Endometrial microvascular endothelial cells (primary cell): ENCODE measurements around the gene RDM1. TPM values are rescaled to one million over a fixed set of nuclear protein-coding genes. Genes with fewer than 3 reads are reported as not detected.
"Not testable (repeated sequence)": the region's sequence is repeated elsewhere in the genome, so short reads cannot be mapped to it uniquely, and the experiment has no call there.

Source experiments
- in situ Hi-C: cut with HindIII; loops from 2 replicates; pipeline ENCODE4 v1.10.0; 2017; ENCODE audit warnings: low sequenced_read_pairs, low pct_unique_long_range_greater_than_20kb; ENCODE audit errors: inconsistent ontology term
- total RNA-seq: library from RNA; depleted of rRNA; stranded (reverse); fragments of >200 nt; gene quantifications from one replicate; pipeline ENCODE4 v1.2.3, GENCODE V29; 2015; ENCODE audit errors: inconsistent ontology term

Gene RDM1
- total RNA-seq, 1 donor from 2014 or later, result not detected

GRCh38 chr17:35938492-35938891 lies 7.9 kb upstream of the RDM1 start:
- in situ Hi-C loops, result not testable (repeated sequence)

DNA sequence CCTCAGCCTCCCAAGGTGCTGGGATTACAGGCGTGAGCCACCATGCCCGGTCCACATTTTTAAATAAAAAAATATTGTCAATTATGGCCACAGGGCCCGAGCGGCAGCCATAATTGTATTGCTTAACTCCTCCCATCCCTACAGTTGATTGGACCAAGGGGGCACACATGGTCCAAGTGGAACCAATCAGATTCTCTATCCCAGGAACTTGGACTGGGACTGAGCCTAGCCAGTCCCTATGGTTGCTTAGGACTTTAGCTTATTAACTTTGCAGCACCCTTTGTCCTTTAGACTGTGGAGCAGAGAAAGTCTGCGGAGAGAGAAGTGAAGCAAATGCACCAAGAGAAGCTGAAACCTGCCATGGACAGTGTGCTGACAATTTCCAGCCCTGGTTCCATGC lies 5.5 kb upstream of the RDM1 start:
- in situ Hi-C loops, result no loop called here

GRCh38 chr17:35934760-35935159 lies 4.2 kb upstream of the RDM1 start:
- in situ Hi-C loops, result no loop called here

- in situ Hi-C loops, result no loop called here
Observed at GRCh38 chr17:35932586-35932985, 2.0 kb upstream of the RDM1 start.

GRCh38 chr17:35931794-35932425 lies 1.3 kb upstream of the RDM1 start:
- in situ Hi-C loops, result no loop called here

DNA sequence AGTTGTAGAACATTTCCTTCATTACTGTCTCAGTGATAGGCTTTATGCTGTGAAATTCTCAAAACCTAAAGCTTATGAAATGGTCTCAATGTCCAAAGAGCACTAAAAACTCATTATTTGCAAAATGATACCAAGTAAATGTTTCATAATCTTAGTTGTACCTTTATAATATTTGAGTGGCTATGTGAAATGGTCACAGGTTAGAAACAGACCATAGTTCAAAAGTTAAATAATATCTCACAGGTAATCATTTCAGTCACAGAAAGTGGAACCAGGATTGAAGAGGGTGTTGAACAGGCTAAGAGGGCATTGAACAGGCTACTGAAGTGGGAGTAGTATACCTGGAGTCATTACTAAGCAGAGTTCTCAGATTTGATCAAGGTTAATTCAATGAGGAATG lies 2.9 kb downstream of the RDM1 start:
- in situ Hi-C loops, result no loop called here

DNA sequence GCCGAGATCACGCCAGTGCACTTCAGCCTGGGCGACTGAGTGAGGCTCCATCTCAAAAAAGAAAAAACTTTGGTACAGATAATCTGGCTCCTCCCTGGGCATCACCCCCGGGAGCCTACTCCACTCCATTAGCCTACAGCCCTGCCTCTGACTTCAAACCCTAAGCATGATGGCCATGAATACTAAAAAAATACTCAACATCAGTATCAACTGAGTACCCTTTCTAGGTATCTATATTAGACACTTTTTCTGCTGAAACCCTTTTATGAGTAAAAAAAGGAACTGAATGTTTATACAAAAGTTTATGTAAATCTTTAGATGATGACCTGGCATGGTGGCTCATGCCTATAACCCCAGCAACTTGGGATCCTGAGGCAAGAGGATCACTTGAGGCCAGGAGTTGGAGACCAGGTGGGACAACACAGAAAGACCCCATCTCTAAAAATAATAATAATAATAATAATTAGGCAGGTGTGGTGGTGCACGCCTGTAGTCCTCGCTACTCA lies 6.9 kb downstream of the RDM1 start:
- in situ Hi-C loops, result no loop called here

DNA sequence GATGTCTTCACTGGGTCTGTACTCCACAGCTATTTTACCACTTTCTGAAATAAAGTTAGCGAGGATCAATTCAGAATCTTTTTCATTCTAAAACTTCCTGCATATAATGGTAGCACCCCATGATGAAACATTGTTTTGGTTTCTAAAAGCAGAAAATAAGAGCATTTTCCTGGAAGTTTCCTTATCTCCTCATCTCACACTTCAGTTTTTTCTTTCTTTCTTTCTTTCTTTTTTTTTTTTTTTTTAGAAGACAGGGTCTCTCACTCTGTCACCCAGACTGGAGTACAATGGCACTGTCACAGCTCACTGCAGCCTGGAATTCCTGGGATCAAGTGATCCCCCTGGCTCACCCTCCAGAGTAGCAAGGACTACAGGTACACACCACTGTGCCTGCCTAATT lies 10.3 kb downstream of the RDM1 start:
- in situ Hi-C loops, result no loop called here

DNA sequence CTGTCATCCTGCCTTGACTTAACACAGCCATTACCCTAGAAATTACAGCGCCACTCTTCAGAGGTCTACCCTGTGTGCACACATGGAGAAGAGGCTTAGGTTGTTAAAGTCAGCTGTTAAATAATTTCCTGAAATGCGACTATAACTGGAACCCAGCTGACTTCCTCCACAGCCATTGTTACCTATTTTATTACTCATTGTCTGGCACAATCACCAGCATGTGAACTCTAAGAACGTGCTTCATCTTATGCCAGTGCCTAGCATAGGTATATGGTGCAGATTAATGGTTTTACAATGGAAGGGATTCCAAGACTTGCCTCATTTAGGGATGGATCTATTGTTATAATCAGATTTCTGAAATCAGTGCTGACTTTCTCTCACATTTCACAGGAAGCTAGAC lies 11.9 kb downstream of the RDM1 start:
- in situ Hi-C loops, result no loop called here

DNA sequence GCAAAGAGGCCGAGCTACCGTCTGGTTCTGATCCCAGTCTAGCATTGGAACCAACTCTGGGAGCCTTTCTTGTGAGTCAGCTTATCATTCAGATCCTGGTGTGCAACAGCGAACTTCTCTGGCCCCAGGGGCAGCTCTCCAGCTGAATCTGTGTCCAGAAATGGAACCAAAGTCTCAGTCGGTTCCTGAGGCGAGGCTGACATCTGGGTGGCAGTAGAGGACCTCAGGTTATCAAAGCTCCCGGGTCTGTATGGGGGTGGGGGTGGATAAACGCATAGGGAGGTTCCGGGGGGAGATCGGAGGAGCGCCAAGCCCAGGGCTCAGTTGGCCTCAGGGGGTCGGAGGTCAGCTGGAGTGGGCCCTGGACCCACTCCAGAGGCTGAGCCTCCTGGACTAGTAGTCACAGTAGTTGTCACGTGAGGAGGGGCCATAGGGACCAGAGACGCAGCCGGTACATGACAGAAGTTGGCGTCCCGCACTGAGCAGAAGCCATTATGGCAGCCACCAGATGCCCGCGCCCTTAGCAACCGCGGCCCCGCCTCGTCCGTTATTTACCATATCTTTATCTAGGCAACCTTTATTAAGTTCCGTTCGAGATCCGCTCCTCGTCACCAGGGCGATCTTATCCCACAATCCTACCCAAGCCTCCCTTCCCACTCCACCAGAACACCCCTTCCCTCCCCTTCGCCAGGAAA lies 12.9 kb downstream of the RDM1 start:
- in situ Hi-C loops, result no loop called here

- in situ Hi-C loops, result no loop called here
Observed at GRCh38 chr17:35915153-35915964, 15.2 kb downstream of the RDM1 start.

DNA sequence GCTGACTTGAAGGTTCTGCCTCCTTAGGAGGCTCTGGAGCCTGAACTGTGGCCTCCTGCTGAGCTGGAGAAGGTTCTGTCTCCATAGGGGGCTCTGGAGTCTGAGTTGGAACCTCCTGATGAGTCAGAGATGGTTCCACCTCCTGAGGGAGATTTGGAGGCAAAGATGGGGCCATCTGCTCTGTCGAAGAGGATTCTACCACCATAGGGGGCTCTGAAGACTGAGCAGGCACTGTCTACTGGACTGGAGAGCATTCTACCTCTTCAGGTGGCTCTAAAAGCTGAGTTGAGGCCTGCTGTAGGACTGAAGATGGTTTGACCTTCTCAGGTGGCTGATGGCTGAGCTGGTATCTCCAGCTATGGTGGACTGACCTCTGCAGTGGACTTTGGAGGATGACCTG lies 16.2 kb downstream of the RDM1 start:
- in situ Hi-C loops, result no loop called here

DNA sequence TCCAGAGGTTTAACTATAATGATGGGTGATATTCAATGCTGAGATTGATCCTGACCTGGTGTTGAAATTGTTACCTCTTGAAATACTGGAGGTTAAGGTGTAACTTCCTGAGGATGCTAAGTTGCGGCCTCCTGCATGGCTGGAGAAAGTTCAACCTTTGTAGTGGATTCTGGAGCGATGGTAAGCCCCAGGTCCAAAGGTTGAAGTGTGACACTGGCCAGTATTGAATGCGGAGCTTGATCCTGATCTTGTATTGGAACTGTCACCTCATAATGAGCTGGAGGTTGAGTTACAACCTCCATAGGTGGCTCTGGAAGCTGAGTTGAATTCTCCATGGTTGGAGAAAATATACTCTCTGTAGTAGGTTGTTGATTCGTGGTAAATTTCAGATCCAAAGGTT lies 17.0 kb downstream of the RDM1 start:
- in situ Hi-C loops, result no loop called here

- in situ Hi-C loops, result no loop called here
Observed at GRCh38 chr17:35912942-35913341, 17.6 kb downstream of the RDM1 start.

DNA sequence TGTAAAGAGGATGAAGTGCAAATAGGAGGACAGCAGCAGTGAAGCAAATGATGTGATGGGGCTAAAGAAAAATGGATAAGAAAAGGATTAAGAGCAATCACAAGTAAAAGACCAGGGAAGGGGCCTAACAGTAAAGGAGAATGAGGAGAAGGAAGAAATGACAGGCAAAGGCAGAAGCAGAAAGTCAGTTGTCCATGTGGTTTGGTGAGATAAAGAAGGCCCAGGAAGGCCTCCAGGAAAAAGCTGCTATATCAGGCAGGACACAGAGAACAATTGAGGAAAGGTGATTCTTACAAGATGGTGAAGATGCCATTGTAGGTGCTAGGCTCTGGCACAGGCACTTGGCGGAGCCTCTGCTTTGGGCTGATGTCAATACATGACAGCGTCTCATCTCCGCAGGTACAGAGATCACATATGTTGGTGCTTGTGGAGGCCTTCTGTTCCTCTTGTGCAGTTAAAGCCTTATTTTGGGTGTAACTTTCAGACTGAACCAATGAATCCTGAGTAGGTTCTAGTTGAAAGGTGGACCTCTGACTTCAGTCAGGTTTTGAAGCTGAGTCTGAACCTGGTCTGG lies 18.1 kb downstream of the RDM1 start:
- in situ Hi-C loops, result no loop called here

- in situ Hi-C loops, result no loop called here
Observed at GRCh38 chr17:35909408-35909807, 21.2 kb downstream of the RDM1 start.

DNA sequence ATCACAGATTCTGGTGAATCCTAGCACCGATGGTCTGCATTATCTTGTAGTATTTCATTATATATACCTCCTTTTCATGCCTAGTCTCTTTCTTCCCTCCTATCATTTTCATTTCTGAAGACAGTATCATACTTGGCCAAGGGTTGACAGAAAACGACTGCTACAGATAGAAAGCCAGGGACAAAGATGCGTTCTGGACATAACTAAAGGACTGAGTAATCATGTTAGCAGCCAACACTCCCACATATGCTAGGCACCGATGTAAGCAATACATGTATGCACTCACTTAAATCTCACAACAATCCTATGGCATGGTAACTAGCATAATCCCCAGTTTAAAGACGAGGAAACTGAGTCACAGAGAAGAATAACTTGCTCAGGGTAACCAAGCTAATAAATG lies 22.9 kb downstream of the RDM1 start:
- in situ Hi-C loops, result no loop called here

GRCh38 chr17:35906926-35907637 lies 23.5 kb downstream of the RDM1 start:
- in situ Hi-C loops, result no loop called here
